Omental fat pad (tissue), 4 donors: ENCODE data around the gene EXT2. TPM values are rescaled to one million over a fixed set of nuclear protein-coding genes. Genes with fewer than 3 reads are reported as not detected.

ENCODE experiments used
- ATAC-seq: fragments of 150-250 bp; one replicate; pipeline ENCODE4 v1.9.1; 2016; ENCODE audit warnings: mild to moderate bottlenecking, moderate library complexity; ENCODE audit not compliant: low FRiP score
- DNase-seq: peaks from one replicate; pipeline ENCODE4 v3.0.0-alpha.2; 2019; ENCODE audit warnings: low spot score
- CTCF ChIP-seq, 3 donors: fragments of 450-650 bp; IDR thresholded peaks; one replicate each; pipeline ENCODE4 v1.5.1; 2016 to 2017; ENCODE audit warnings: antibody characterized with exemption in 3 of 3, mild to moderate bottlenecking in 3 of 3, moderate library complexity in 2 of 3
- total RNA-seq, 4 donors: library from RNA; depleted of rRNA; stranded (reverse); fragments of >200 nt; gene quantifications; one replicate each; pipeline ENCODE4 v1.1.0, GENCODE V29; 2016

Gene EXT2
- total RNA-seq, 4 donors from 2014 or later: 60.5 to 91.0 (median 76.1) TPM

DNA sequence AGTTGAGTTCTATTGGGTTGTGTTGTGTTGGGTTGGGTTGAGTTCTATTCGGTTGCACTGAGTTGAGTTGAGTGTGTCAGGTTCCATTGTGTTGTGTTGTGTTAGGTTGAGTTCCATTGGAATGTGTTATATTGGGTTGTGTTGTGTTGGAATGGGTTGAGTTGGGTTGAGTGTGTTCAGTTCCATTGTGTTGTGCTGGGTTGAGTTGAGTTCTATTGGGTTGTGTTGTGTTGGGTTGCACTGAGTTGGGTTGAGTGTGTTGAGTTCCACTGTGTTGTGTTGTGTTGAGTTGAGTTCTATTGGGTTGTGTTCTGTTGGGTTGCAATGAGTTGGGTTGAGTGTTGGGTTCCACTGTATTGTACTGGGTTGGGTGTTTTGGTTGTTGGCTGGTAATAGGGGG, 178.9 kb downstream of the EXT2 start:
- DNase-seq: no peak
- TF ChIP-seq CTCF (IDR thresholded peaks at IDR 0.05): no peak
- no peak for ATAC-seq

- no peak for TF ChIP-seq CTCF (IDR thresholded peaks at IDR 0.05)
- DNase-seq (no peak), ATAC-seq (no peak)
These were observed 179.8 kb downstream of the EXT2 start for GRCh38 chr11:44275241-44275640.

DNA sequence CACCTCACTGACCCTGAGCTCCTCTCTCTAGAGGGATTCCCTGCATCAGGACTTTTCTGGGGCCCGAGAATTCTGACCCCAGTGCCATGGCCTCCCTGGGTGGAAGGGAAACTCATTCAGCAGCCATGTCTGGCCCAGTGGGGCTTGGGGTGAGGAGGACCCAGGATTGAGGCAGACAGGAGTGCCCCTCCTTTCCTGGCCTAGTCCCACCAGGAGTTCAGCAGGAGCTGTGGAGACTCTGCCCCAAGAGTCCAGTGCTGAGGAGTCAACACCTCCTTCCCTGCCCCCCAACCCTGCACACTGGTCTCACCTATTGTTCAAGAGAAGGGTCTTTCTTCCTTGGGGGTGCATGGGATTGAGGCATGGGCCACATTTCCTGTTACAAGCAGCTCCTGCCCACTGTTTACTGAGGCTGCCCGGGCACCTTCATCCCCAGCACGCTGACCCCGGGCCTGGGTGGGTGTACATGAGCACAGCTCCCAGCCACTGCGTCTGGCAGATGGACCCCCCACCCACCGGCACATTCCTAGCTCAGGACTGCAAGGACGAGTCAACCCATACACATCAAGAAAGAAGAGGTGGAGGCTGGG, 180.6 kb downstream of the EXT2 start:
- DNase-seq: no peak
- no peak for TF ChIP-seq CTCF (IDR thresholded peaks at IDR 0.05)
- no peak for ATAC-seq

DNA sequence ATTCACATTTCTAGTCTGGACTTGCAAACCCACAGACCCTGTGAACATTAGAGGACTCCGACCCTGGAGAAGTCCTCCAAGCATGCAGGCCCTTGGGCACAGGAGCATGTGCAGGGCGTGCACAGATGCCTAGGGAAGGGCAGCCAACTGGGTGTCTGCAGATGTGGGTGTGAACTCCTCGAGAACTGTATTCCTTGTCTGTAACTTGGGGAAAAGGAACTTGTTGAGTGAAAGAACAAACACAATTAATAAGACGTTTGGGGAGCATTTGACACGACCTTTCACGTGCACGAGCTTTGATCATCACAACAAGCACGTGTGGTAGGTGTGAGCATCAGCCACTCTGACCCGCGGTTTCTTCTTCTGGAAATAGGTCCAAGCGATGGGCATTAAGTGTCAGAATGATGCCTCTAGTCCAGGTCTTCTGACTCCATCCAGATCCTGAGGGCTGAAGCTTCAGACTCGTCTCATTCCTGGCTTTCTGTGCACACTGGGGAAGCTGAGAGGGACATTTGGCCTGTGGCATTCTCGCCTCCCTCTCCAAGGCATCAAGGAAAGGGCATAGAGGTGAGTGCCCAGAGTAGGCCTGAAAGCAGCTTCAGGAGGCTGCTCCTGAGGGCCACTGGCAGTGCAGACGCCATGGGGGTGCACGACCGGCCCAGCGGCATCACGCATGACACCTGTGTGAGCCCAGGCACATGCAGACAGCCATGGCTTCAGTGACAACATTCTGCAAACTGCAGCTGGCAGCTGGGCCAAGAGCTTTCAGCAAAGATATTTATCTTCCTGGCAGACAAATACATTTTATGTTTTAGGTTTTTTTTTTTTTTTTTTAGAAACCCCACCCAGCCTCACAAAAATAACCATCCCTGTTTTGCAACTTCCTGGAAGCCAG, 182.0 kb downstream of the EXT2 start:
- ATAC-seq (no peak), DNase-seq (no peak)
- no peak for TF ChIP-seq CTCF (IDR thresholded peaks at IDR 0.05)

DNA sequence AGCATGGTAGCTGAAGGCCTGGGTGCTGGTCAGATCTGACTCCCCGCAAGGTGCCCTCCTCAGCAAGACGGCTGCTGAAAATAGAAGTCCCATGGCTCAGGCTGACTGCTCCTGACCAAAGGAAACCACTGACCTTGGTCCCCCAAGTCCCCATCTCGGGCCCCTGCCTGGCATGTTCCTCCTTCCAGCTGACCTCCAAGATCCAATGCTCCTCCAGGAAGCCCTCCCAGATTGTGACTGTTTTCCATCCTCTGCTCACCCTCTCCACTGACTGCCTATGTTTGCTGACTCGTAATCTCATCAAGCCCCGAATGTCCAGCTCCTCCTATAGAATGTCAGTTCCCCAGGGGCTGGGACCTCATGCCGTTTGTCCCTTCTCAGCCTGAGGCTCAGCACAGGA, 184.0 kb downstream of the EXT2 start:
- ATAC-seq (no peak), DNase-seq (no peak)
- no peak for TF ChIP-seq CTCF (IDR thresholded peaks at IDR 0.05)

- DNase-seq: no peak
- ATAC-seq: no peak
- TF ChIP-seq CTCF (IDR thresholded peaks at IDR 0.05): no peak
These were observed 184.8 kb downstream of the EXT2 start for GRCh38 chr11:44280257-44280656.

GRCh38 chr11:44281151-44281550, 185.7 kb downstream of the EXT2 start:
- no peak for TF ChIP-seq CTCF (IDR thresholded peaks at IDR 0.05)
- DNase-seq (no peak), ATAC-seq (no peak)
